AG04450 (cell line): Measurements from ENCODE around the gene TMEM81. TPM values are rescaled to one million over a fixed set of nuclear protein-coding genes. Genes with fewer than 3 reads are reported as not detected.
A peak's percentile ranks its signal among the peaks of the same experiment; 100 is the strongest.

Source experiments
- CTCF ChIA-PET: fragments of 300-600, 350-600 bp; formaldehyde crosslinking; extraction: SDS; loops from one replicate; lab custom pipeline; 2022; ENCODE audit warnings: antibody characterized with exemption, inconsistent platforms; lab: Charles Lee
- POLR2A ChIA-PET: fragments of 350-600 bp; formaldehyde crosslinking; extraction: SDS; loops from one replicate; lab custom pipeline; 2021; ENCODE audit warnings: antibody characterized with exemption, inconsistent platforms; lab: Yijun Ruan, JAX
- DNase-seq: peaks from one replicate; pipeline ENCODE4 v3.0.0-alpha.2; 2011; ENCODE audit warnings: low read depth, low spot score
- H3K27ac ChIP-seq: one replicate; pipeline ENCODE4 v1.5.1; 2012; ENCODE audit warnings: low read depth, low read length, control low read depth
- H3K27me3 ChIP-seq: one replicate; pipeline ENCODE4 v1.6.0; 2012; ENCODE audit warnings: low read length; ENCODE audit not compliant: control insufficient read depth, insufficient read depth
- H3K4me3 ChIP-seq: 2 replicates; pipeline ENCODE4 v1.5.1; 2011; ENCODE audit warnings: mild to moderate bottlenecking, low read depth, low read length, control low read depth
- H3K9me3 ChIP-seq: 2 replicates; pipeline ENCODE4 v1.5.1; 2012; ENCODE audit warnings: low read length; ENCODE audit not compliant: control insufficient read depth, insufficient read depth
- polyA plus RNA-seq: library from polyadenylated mRNA; depleted of rRNA; stranded (reverse); fragments of >200 nt; gene quantifications from 2 replicates; pipeline ENCODE4 v1.2.3, GENCODE V29; 2011
- TF ChIP-seq, protein P1 (sequence below): IDR thresholded peaks from 2 replicates; pipeline ENCODE4 v1.5.1; 2011; ENCODE audit warnings: low read depth, low read length, control low read depth, inconsistent platforms

TMEM81 gene
- polyA plus RNA-seq, 1 experiment: 2.7 TPM

DNA sequence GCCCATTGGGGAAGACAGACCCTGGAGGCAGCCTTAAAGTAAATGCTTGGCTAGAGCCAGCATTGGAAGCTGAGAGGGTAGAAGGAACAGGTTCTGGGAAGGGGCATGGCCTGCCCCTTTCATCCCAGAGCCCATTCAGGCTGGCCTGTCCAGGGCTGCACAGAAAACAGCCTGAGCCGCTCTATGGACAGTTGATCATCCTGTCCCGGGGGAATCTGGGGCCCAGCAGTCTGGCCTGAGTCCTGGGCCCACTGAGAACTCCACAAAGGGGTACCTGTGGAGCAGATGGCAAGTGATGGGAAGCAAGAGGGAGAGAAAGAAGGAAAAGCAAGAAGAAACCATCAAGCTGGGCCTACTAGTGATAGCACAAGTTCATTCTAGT is 13.2 kb downstream of the TMEM81 start:
- Histone ChIP-seq H3K27ac (no peak overlapping the region), H3K9me3 (no peaks in the 10 kb centered on the region; the same call in 1 of the 2 replicates), H3K27me3 (peaks cover 12% of the 10 kb centered on the region), H3K4me3 (no peak overlapping the region)
- TF ChIP-seq, protein P1, sequence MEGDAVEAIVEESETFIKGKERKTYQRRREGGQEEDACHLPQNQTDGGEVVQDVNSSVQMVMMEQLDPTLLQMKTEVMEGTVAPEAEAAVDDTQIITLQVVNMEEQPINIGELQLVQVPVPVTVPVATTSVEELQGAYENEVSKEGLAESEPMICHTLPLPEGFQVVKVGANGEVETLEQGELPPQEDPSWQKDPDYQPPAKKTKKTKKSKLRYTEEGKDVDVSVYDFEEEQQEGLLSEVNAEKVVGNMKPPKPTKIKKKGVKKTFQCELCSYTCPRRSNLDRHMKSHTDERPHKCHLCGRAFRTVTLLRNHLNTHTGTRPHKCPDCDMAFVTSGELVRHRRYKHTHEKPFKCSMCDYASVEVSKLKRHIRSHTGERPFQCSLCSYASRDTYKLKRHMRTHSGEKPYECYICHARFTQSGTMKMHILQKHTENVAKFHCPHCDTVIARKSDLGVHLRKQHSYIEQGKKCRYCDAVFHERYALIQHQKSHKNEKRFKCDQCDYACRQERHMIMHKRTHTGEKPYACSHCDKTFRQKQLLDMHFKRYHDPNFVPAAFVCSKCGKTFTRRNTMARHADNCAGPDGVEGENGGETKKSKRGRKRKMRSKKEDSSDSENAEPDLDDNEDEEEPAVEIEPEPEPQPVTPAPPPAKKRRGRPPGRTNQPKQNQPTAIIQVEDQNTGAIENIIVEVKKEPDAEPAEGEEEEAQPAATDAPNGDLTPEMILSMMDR: no peak
- ChIA-PET CTCF (interaction anchor here (13.6 kb wide), 1 partner anchor 9 kb away, joined by 106 read pairs; no protein-coding TSS in a partner anchor), POLR2A (interaction anchor here (1.2 kb wide), 1 partner anchor 51 kb away, joined by 7 read pairs; the partner anchor contains the start of gene RBBP5)
- no peak for DNase-seq

DNA sequence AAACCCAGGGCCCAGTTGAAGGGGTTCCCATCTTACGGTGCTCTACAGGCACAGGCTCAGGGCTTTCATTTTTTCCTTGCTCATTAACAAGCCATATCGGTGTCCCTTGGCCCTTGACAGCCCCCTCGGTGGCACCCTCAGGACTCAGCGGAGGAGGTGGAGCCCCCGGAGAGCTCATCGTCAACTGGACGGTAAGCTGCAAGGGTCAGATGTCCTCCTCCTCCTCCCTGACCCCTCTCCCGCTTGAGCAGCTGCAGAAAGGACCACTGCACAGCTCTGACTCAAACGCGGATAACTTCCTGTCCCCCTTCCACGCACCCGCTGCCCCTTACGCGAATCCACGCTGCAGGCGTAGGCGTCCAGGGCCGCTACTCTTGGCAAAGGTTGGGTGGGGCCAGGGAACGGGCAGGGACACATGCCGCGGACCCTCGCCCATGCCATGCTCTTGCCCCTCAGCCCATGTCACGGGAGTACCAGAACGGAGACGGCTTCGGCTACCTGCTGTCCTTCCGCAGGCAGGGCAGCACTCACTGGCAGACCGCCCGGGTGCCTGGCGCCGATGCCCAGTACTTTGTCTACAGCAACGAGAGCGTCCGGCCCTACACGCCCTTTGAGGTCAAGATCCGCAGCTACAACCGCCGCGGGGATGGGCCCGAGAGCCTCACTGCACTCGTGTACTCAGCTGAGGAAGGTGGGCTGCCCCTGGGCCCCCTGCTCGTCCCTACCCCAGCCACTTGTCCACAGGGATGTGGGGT is 14.7 kb downstream of the TMEM81 start:
- CTCF ChIA-PET: interaction anchor here (0.9 to 1.5 kb wide), 2 partner anchors 8 to 187 kb away, joined by 4 to 5 read pairs; no protein-coding TSS in a partner anchor
- Histone ChIP-seq H3K9me3 (no peaks in the 10 kb centered on the region; the same call in 1 of the 2 replicates), H3K4me3 (no peak overlapping the region), H3K27me3 (peaks cover 21% of the 10 kb centered on the region), H3K27ac (no peak overlapping the region)
- no peak for DNase-seq
- TF ChIP-seq, protein P1: no peak
- POLR2A ChIA-PET: no interaction called here

DNA sequence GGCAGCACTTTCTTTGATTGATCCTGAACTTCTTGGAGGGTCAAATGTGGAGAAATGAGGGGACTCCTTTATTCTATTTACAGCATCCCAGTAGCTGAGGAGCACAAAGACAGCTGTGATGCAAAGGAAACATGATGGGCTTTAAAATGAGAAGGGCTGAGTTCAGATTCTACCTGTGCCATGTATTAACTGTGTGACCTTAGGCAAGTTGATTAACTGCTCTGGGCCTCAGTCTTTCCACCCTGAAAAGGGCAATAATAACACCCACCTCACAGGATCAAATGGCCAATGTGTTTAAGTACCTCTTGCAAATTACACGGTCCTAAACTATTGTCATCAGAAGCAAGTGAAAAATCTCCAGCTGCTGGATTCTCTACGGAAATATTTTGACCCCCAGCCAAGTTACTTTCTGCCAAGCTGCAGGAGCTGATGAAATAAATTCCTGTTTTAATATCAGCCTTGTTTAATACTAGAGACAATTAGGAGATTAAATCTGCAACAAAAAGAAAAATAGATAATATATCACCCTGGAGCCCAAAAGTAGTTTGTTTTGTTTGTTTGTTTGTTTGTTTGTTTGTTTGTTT is 15.7 kb downstream of the TMEM81 start:
- Histone ChIP-seq H3K27me3 (peaks cover 23% of the 10 kb centered on the region), H3K27ac (no peak overlapping the region), H3K9me3 (no peaks in the 10 kb centered on the region; the same call in 1 of the 2 replicates), H3K4me3 (no peak overlapping the region)
- TF ChIP-seq, protein P1: no peak
- POLR2A ChIA-PET: no interaction called here
- CTCF ChIA-PET: interaction anchor here (0.6 to 1.5 kb wide), 2 partner anchors 93 to 188 kb away, joined by 3 to 5 read pairs; no protein-coding TSS in a partner anchor
- peak; percentile 6 for DNase-seq

DNA sequence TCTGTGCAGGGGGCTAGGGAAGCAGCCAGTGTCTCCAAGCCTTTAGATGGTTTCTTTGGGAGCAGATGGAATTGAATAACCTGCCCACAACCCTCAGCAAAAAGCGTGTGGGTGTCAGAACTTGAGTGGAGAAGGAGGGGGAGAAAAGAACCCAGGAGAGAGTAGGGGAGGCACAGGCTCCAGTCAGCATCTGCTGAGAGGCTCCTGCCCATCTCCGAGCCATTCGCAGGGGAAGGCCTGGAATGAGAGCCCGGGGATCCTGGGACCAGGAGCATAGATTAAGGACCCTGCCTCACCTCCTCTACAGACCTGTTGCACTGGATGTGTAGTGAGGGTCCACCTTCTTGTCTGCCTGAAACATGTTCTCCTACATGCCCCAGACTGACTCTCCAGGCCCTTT is 16.3 kb downstream of the TMEM81 start:
- ChIA-PET CTCF (interaction anchor here (0.6 kb wide), 1 partner anchor 93 kb away, joined by 3 read pairs; no protein-coding TSS in a partner anchor), POLR2A (no interaction called here)
- Histone ChIP-seq H3K4me3 (no peak overlapping the region), H3K27ac (no peak overlapping the region), H3K9me3 (no peaks in the 10 kb centered on the region; the same call in 1 of the 2 replicates), H3K27me3 (peaks cover 23% of the 10 kb centered on the region)
- no peak for DNase-seq
- TF ChIP-seq, protein P1: no peak

DNA sequence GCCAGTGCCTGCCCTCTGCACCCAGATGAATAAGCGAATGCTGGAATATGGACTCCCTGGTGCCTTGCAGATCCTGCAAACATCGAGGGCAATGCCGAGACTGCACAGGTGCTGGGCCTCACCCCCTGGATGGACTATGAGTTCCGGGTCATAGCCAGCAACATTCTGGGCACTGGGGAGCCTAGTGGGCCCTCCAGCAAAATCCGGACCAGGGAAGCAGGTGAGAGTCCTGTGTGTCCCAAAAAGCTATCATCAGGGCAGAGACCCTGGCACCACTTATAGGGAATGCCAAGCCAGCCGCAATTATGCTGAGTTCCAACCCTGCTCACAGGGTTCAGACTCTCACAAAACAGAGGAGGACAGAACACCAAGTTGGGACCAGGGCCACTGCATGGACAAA is 17.2 kb downstream of the TMEM81 start:
- CTCF ChIA-PET: no interaction called here
- H3K9me3 ChIP-seq: no peaks in the 10 kb centered on the region; the same call in 1 of the 2 replicates
- H3K27ac ChIP-seq: no peak overlapping the region
- POLR2A ChIA-PET: no interaction called here
- H3K4me3 ChIP-seq: no peak overlapping the region
- TF ChIP-seq, protein P1: no peak
- no peak for DNase-seq
- H3K27me3 ChIP-seq: peaks cover 23% of the 10 kb centered on the region
